HG03064 (cell line): Measurements from ENCODE around the gene APEH.
"Not testable (repeated sequence)": the region's sequence is repeated elsewhere in the genome, so short reads cannot be mapped to it uniquely, and the experiment has no call there.

Experiments
- ATAC-seq: cut with Tn5 transposase; IDR thresholded peaks from one replicate; pipeline ENCODE4 v1.9.1; 2021; ENCODE audit warnings: low read depth; ENCODE audit not compliant: unreplicated experiment

The APEH gene

GRCh38 chr3:49688338-49689045 is 14.3 kb downstream of the APEH start:
- not testable (repeated sequence) for ATAC-seq

- peak; percentile 43 for ATAC-seq
Observed at GRCh38 chr3:49689046-49689907, 15.1 kb downstream of the APEH start, which contains the start of the genes MST1 and RNF123. Gene MST1 (minus strand): TSS chr3:49689474. CDS start chr3:49688691, 783 bp downstream. Gene RNF123 (plus strand): TSS chr3:49689557. CDS start chr3:49691166, 1,609 bp downstream.

GRCh38 chr3:49689908-49690624 is 15.9 kb downstream of the APEH start:
- ATAC-seq = peak; percentile 2

- ATAC-seq = not testable (repeated sequence)
Observed at GRCh38 chr3:49690856-49691255, 16.7 kb downstream of the APEH start.

GRCh38 chr3:49691481-49691880 is 17.3 kb downstream of the APEH start:
- not testable (repeated sequence) for ATAC-seq

- ATAC-seq = not testable (repeated sequence)
Observed at GRCh38 chr3:49694409-49695070, 20.4 kb downstream of the APEH start.

- ATAC-seq = not testable (repeated sequence)
Observed at GRCh38 chr3:49695350-49696015, 21.3 kb downstream of the APEH start.

- ATAC-seq = no peak
Observed at GRCh38 chr3:49699281-49699979, 25.3 kb downstream of the APEH start.

GRCh38 chr3:49700014-49700413 is 25.9 kb downstream of the APEH start:
- no peak for ATAC-seq

GRCh38 chr3:49700453-49701128 is 26.4 kb downstream of the APEH start:
- ATAC-seq = no peak

- no peak for ATAC-seq
Observed at GRCh38 chr3:49701388-49702077, 27.4 kb downstream of the APEH start.

GRCh38 chr3:49702672-49703071 is 28.5 kb downstream of the APEH start:
- ATAC-seq = no peak

GRCh38 chr3:49703443-49703927 is 29.3 kb downstream of the APEH start:
- no peak for ATAC-seq

GRCh38 chr3:49703956-49704355 is 29.8 kb downstream of the APEH start:
- ATAC-seq = no peak

- ATAC-seq = no peak
Observed at GRCh38 chr3:49704629-49705028, 30.5 kb downstream of the APEH start.

- ATAC-seq = no peak
Observed at GRCh38 chr3:49705390-49705960, 31.3 kb downstream of the APEH start.

GRCh38 chr3:49706456-49707112 is 32.4 kb downstream of the APEH start:
- ATAC-seq = no peak
